Medulla oblongata (tissue), 1 donor: Measurements from ENCODE around the gene NRAP.

ENCODE experiments used
- DNase-seq: peaks from one replicate; pipeline ENCODE4 v3.0.0-alpha.2; 2015; ENCODE audit errors: extremely low spot score

Gene NRAP

GRCh38 chr10:113605268-113605978 is 58.4 kb downstream of the NRAP start:
- DNase-seq, result no peak

- no peak for DNase-seq
Measured at GRCh38 chr10:113604572-113604971, 59.3 kb downstream of the NRAP start.

GRCh38 chr10:113603057-113603777 is 60.6 kb downstream of the NRAP start:
- DNase-seq, result no peak

- no peak for DNase-seq
Measured at GRCh38 chr10:113600569-113600968, 63.3 kb downstream of the NRAP start.

GRCh38 chr10:113594652-113595051 is 69.2 kb downstream of the NRAP start:
- DNase-seq, result no peak

DNA sequence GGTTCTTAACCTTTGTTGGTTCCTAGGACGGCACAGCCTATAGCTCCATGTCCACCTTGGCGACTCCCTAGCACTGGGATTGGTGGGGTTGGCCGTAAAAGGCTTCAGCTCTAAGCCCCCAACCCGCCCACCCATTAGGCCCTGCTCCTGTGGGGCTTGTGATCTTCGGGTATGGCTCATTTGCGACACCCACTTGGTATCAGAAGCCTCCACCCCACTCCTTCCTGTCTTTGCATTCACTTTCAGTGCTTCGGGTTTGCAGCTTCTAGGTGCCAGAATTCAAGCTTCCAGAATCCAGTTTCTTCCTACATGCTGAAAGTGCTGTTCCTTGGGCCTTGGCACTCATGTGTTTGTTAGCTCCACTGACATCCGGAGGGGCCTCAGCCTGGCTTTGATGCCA is 71.5 kb downstream of the NRAP start:
- no peak for DNase-seq

- no peak for DNase-seq
Measured at GRCh38 chr10:113590581-113590980, 73.3 kb downstream of the NRAP start.

DNA sequence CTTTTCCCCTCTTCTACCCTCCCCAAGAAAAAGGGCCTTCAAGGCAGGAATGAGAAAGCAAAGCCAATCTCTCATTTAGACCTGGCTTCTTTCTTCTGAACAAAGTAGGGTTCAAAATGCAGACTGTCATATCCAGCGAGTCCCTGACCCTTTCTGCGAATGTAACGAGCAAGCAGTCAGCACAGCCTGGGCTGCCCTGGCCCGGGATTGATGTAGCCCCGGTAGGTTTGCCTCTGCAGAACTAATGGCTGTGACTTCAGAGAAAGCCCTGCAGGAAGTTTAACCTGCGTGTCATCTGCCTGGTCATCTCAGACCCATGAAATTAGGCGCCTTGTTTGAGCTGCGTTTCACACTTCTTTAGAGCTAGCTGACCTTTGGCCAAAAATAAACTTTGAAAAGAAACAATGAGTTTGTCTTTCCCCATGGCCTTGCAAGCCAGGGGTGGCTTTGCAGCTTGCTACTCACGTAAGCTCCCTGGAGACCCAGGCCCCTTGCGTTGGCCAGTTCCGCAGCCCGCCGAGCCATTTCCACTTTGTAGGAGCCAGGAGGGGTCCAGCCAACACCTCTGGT is 74.6 kb downstream of the NRAP start:
- DNase-seq, result no peak

GRCh38 chr10:113585949-113586348 is 77.9 kb downstream of the NRAP start:
- DNase-seq, result no peak

- DNase-seq, result no peak
Measured at GRCh38 chr10:113583571-113583970, 80.3 kb downstream of the NRAP start.

DNA sequence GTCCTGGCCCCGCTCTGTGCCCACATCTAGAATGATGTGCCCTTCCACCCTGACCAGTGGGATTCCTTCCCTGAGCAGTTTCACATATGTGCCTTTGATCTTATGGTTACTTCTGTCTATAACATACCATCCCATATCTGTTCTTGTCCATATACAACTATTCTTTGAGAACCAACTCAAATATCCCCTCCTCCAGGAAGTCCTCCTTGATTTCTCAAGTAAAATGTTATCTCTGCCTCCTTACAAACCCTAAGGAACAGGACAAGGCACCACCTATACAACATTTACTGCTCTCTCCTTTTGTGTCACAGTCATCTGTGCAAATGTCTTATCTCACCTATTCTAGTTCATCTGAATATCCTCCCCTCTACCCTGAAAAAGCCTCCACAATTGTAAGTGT is 82.7 kb downstream of the NRAP start:
- no peak for DNase-seq

DNA sequence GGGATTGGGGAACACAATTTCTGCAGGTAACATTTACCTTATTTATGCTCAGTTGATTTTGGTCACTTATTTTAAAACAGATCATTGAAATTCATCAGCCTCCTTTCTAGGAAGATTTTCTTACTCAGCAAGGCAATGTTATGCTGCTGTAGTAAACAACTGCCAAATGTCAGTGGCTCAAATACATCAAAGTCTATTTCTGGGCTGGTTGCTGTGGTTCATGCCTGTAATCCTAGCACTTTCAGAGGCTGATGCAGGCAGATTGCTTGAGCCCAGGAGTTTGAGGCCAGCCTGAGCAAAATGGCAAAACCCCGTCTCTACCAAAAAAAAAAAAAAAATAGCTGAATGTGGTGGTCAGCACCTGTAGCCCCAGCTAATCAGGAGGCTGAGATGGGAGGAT is 85.1 kb downstream of the NRAP start:
- DNase-seq, result no peak

DNA sequence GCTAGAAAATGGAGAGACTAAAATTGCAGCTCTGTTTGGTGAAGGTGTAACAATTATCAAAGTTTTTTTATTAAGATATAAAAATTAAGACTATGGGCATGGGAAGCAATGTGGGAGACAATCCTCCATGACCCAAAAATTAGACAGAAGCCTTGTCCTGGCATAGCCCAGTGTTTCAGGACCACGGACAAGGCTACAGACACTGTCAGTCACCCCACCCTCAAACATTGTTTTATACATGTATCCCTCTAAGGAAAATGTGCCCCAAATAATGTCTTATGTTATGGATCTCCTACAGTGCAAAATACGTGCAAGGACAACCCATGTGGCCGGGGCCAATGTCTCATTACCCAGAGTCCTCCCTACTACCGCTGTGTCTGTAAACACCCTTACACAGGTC is 87.0 kb downstream of the NRAP start:
- DNase-seq, result no peak

DNA sequence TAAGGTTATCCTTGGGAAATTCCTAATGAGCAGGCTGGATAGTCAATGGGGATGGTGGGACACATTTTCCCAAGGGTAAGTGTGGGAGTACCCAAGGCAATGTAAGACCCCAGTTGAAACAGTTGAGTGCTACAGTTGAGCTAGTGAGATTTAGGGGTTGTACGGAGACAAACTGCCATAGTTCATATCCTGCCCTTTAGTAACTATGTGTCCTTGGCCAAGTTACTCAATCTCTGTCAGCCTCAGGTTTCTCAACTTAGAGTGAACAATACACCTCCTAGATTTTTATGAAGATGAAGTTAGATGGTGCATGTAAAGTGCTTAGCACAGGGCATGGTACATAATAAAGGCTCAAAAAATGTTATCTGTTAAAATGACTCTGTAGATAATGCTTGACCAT is 90.5 kb downstream of the NRAP start:
- no peak for DNase-seq

GRCh38 chr10:113572520-113573290 is 91.1 kb downstream of the NRAP start:
- DNase-seq, result no peak

DNA sequence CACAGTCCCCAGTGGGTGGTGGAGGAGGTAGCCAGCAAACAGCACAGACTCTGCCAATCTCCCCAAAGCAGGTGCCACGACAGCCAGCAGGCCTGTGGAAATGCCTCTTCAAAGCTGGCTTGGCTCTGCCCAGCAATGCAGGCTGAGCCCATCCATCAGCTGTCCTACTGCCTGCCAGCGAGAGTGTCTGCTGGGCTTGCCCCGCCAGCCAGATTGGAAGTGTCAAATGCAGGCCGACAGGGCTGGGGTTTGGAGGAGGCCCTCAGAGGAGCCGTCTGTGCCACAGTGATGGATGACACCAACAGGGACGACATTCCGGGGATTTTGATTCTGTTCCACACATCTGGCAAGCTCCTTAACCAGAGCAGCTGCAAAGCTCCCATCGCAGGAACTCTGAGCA is 94.3 kb downstream of the NRAP start:
- DNase-seq, result peak; percentile 12

- no peak for DNase-seq
Measured at GRCh38 chr10:113566888-113567287, 97.0 kb downstream of the NRAP start.

DNA sequence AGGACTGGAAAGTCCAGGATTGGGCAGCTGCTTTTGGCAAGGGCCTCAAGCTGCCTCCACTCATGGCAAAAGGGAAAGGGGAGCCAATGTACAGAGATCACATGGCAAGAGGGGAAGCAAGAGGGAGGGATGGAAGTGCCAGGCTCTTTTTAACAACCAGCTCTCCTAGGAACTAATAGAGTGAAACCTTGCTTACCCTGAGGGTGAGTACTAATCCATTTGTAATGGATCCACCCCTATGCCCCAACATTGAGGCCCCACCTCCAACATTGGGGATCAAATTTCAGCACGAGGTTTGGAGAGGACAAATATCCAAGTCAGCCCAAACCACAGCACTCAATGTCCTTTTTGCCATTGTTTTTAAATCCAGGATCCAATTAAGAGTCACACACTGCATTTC is 98.5 kb downstream of the NRAP start:
- DNase-seq, result no peak

DNA sequence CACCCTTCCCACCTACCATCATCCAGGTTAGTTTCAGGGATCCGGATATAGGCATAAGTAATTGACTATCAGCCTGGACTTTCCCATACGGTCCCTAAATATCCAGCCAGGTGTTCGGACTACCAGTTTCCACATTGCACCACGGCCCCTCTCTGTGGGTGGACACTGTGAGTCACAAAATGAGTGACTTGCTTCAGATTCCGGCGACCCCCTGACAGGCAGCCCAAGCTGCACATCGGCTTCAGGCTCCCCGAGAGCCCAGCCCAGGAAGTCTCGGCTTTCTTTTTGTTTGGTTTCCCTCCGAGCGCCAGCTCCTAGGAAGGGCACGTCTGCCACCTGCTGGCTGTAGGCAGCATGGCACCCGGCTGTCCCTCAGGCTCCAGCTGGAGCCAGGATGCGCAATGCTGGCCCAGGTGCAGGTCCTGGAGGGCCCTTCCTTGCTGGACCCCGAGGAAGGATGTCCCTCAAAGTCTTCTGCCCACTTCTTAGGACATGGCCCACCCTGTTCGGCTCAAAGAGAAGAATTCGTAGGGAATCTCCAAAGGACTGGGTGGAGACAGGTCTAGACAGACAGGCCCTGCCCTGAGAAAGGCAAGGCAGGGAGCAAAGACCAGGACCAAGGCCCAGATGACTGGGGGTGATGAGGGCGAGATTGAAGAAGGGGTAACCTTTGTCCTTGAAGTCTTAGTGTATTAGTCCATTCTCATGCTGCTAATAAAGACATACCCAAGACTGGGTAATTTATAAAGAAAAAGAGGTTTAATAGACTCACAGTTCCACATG is 100.3 kb downstream of the NRAP start:
- peak; percentile 72 for DNase-seq

GRCh38 chr10:113562704-113563103 is 101.1 kb downstream of the NRAP start:
- no peak for DNase-seq

GRCh38 chr10:113562069-113562468 is 101.8 kb downstream of the NRAP start:
- DNase-seq, result no peak

GRCh38 chr10:113561214-113561613 is 102.6 kb downstream of the NRAP start:
- no peak for DNase-seq
